ENCODE measurements around the gene MBOAT7. TPM values are rescaled to one million over a fixed set of nuclear protein-coding genes. Genes with fewer than 3 reads are reported as not detected.

The MBOAT7 gene
- total RNA-seq, 2 experiments from 2014 or later: 107 to 112 TPM

DNA sequence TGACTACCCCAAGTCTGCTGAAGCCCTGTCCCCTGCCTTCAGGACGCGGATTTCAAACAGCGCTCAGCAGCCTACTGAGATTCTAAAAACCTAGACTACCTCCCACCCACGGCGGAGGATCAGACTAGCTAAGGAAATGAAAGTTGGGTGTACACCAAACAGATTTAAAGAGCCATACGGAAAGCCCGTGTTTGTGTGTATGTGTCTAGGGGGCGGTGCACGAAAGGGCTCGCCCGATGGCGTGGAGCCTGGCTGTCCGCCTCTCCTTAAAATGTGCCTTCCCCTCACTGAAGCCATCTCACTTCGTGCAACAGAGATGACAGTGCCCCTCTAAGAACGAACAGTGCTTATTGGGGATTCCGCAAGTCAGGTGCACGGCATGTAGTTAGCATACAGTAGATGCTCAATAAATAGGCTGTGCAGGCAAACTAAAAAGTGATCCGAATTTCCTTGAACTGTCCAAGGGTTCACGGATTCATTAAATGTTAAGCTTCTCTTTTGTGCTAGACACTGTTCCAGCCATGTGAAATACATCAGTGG lies 30.5 kb downstream of the MBOAT7 start:
- peaks cover 52% of the 10 kb centered on the region for H3K4me1 Mint-ChIP-seq (ENCODE audit: low read depth)
- peak overlapping the region; percentile 98 for H3K27ac Mint-ChIP-seq
- DNase-seq: peak; percentile 64
- ChIA-PET CTCF (interaction anchor here (0.9 to 2.5 kb wide), 7 partner anchors 9 to 107 kb away, joined by 3 to 11 read pairs (median 3); partner anchors contain the start of gene MBOAT7), POLR2A (interaction anchor here (0.6 to 2.6 kb wide), 7 partner anchors 14 to 49 kb away, joined by 3 to 16 read pairs (median 11); partner anchors contain the start of genes CNOT3, MBOAT7, PRPF31 and RPS9)
- H3K9me3 Mint-ChIP-seq: no peaks in the 10 kb centered on the region
- intact Hi-C loops (cut with micrococcal nuclease): loop anchor here (1.0 to 5.0 kb wide), 6 partner anchors 22 to 288 kb away; partner anchors contain the start of genes CNOT3, LENG8, NDUFA3 and PRPF31
- peaks cover 3% of the 10 kb centered on the region for H3K27me3 Mint-ChIP-seq
- peak overlapping the region; percentile 95 for H3K4me3 Mint-ChIP-seq
- peaks cover 37% of the 10 kb centered on the region for H3K36me3 Mint-ChIP-seq

DNA sequence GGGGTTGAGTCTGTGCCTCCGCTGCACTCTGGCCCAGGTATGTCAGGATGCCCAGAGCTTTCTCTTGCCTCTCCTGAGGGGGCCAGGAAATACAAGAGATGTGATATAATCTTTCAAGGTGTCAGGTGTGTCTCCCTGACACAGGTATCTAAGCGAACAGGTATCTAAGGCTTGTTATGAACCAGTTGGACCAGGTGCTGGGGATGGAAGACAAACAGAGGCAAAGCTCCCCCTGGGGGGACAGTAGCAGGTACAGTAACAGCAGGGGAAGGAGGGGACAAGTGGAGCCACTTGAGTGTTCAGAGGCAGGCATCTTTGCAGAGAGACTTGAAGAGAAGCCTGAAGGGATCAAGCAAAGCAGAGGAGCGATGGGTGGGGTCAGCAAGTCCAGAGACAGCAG lies 32.4 kb downstream of the MBOAT7 start:
- intact Hi-C loops (cut with micrococcal nuclease): loop anchor here (5.0 kb wide), 1 partner anchor 290 kb away; the partner anchor contains the start of gene LENG8
- no peaks in the 10 kb centered on the region for H3K9me3 Mint-ChIP-seq
- no peak for DNase-seq
- peak overlapping the region; percentile 40 for H3K27ac Mint-ChIP-seq
- H3K4me3 Mint-ChIP-seq: no peak overlapping the region
- CTCF ChIA-PET: interaction anchor here (1.3 kb wide), 1 partner anchor 109 kb away, joined by 4 read pairs; no protein-coding TSS in a partner anchor
- H3K27me3 Mint-ChIP-seq: no peaks in the 10 kb centered on the region
- peaks cover 46% of the 10 kb centered on the region for H3K4me1 Mint-ChIP-seq (ENCODE audit: low read depth)
- peaks cover 46% of the 10 kb centered on the region for H3K36me3 Mint-ChIP-seq
- POLR2A ChIA-PET: no interaction called here

DNA sequence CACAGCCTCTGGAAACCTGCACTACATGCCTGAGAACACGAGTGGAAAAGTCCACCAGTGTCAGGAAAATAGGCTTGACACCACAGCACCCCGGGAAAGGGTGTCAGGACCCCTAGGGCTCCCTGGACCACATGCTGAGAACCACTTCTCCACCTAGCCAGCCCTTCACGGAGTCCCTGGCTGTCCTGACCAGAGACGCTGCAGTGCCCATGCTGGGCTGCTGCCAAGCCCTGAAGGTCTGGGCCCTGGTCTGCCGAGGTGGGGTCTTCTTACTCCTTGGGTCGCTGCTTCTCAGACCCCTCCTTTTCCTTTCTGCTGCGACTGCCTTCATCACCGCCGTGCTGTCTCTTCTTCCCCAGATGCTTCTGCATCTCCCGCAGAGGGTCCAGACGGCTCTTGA lies 32.9 kb downstream of the MBOAT7 start:
- Mint-ChIP-seq H3K4me1 (ENCODE audit: low read depth) (peaks cover 42% of the 10 kb centered on the region), H3K27ac (peak overlapping the region; percentile 40), H3K27me3 (no peaks in the 10 kb centered on the region), H3K4me3 (no peak overlapping the region), H3K9me3 (no peaks in the 10 kb centered on the region), H3K36me3 (peaks cover 46% of the 10 kb centered on the region)
- ChIA-PET CTCF (interaction anchor here (0.7 to 1.3 kb wide), 2 partner anchors 49 to 109 kb away, joined by 3 to 4 read pairs; no protein-coding TSS in a partner anchor), POLR2A (no interaction called here)
- intact Hi-C loops (cut with micrococcal nuclease): loop anchor here (5.0 kb wide), 1 partner anchor 291 kb away; the partner anchor contains the start of gene LENG8
- no peak for DNase-seq

DNA sequence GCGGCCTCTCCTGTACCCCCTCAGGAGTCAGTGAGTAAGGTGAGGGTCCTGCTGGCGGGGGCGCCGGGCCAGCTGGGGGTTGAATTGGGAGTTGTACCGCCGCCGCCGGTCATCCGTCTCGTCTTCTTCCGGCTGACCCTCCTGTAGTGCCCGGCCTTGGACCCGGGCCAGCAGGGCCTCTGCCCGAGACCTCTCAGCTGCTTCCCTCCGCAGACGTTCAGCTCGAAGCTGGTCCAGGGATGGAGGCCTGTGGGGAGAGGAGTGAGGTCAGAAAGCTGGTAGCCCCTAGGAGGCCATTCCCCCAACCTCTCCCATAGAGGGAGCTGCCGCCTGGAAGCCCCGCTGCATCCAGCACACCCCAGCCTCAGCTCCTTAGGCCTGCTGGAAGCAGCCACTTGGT lies 33.7 kb downstream of the MBOAT7 start:
- H3K27me3 Mint-ChIP-seq: no peaks in the 10 kb centered on the region
- H3K4me1 Mint-ChIP-seq (ENCODE audit: low read depth): peaks cover 39% of the 10 kb centered on the region
- no peak overlapping the region for H3K27ac Mint-ChIP-seq
- intact Hi-C loops (cut with micrococcal nuclease): loop anchor here (5.0 kb wide), 1 partner anchor 292 kb away; the partner anchor contains the start of gene LENG8
- DNase-seq: no peak
- peaks cover 52% of the 10 kb centered on the region for H3K36me3 Mint-ChIP-seq
- POLR2A ChIA-PET: interaction anchor here (0.8 kb wide), 1 partner anchor 19 kb away, joined by 4 read pairs; the partner anchor contains the start of gene CNOT3
- H3K4me3 Mint-ChIP-seq: no peak overlapping the region
- CTCF ChIA-PET: interaction anchor here (0.7 to 1.3 kb wide), 2 partner anchors 50 to 110 kb away, joined by 3 to 4 read pairs; no protein-coding TSS in a partner anchor
- no peaks in the 10 kb centered on the region for H3K9me3 Mint-ChIP-seq

DNA sequence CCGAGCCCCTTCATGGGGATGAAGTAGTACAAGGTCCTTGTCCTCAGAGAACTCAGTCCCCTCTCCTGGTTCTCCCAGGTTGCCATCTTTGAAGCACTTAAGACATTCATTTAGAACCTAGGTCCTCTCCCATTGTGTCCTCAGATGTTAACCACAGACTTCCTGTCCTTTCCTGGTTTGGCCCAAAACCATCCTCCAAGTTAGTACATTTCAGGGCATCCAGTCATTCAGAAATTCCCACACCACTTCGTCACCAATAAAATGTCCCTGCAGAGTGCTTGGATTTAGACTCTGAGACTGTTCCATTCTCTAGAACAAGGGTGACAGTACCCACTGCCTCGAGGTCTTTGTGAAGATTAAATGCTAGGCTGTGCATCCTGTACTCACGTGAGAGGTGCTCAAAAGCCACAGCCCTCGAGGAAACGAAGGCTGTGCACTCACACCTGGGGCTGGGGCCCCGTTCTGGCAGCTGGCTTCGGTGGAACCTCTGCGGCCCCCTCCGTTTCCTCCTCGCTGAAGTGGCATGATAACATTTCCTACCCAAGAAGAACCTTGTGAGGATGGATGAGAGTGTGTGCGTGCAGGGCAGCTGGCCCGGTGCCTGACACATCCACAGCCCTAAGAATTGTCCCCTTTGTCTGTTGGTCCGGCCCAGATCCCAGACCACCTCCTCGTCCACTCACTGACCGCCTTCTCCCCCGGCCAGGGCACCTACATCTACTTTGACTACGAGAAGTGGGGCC lies 34.6 kb downstream of the MBOAT7 start:
- peak overlapping the region; percentile 88 for H3K27ac Mint-ChIP-seq
- peaks cover 51% of the 10 kb centered on the region for H3K36me3 Mint-ChIP-seq
- no peaks in the 10 kb centered on the region for H3K9me3 Mint-ChIP-seq
- intact Hi-C loops (cut with micrococcal nuclease): loop anchor here (5.0 kb wide), 1 partner anchor 293 kb away; the partner anchor contains the start of gene LENG8
- CTCF ChIA-PET: no interaction called here
- POLR2A ChIA-PET: interaction anchor here (0.8 kb wide), 1 partner anchor 18 kb away, joined by 4 read pairs; the partner anchor contains the start of gene CNOT3
- DNase-seq: peak; percentile 65
- no peak overlapping the region for H3K4me3 Mint-ChIP-seq
- peaks cover 32% of the 10 kb centered on the region for H3K4me1 Mint-ChIP-seq (ENCODE audit: low read depth)
- no peaks in the 10 kb centered on the region for H3K27me3 Mint-ChIP-seq

DNA sequence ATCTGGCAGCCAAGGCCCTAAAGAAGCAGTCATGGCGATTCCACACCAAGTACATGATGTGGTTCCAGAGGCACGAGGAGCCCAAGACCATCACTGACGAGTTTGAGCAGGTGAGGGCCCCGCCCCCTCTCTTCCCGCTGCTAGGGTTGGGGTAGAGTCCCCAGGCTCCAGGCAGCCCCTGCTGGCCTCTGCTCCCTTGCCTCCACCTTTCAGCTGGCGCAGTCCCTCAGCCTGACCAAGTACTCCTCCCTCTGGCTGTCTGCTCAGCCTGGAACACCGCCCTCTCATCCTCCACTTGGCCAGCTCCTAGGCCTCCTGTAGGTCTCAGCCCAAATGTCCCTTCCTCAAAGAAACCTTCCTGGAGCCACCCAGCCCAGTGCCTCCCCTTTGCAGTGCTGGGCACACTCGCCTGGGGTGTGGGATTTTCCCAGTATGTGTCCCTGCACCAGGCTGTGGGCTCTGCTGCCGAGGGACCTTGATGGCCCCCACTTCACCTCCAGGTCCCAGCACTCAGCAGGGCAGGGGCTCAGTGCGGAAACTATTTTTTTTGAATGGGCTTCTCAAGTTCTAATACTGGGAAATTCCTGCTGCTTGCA lies 35.6 kb downstream of the MBOAT7 start:
- H3K36me3 Mint-ChIP-seq: peaks cover 52% of the 10 kb centered on the region
- H3K4me3 Mint-ChIP-seq: no peak overlapping the region
- intact Hi-C loops (cut with micrococcal nuclease): no loop called here
- H3K4me1 Mint-ChIP-seq (ENCODE audit: low read depth): peaks cover 30% of the 10 kb centered on the region
- H3K27ac Mint-ChIP-seq: peak overlapping the region; percentile 88
- no peaks in the 10 kb centered on the region for H3K27me3 Mint-ChIP-seq
- POLR2A ChIA-PET: no interaction called here
- CTCF ChIA-PET: no interaction called here
- DNase-seq: no peak
- H3K9me3 Mint-ChIP-seq: no peaks in the 10 kb centered on the region

DNA sequence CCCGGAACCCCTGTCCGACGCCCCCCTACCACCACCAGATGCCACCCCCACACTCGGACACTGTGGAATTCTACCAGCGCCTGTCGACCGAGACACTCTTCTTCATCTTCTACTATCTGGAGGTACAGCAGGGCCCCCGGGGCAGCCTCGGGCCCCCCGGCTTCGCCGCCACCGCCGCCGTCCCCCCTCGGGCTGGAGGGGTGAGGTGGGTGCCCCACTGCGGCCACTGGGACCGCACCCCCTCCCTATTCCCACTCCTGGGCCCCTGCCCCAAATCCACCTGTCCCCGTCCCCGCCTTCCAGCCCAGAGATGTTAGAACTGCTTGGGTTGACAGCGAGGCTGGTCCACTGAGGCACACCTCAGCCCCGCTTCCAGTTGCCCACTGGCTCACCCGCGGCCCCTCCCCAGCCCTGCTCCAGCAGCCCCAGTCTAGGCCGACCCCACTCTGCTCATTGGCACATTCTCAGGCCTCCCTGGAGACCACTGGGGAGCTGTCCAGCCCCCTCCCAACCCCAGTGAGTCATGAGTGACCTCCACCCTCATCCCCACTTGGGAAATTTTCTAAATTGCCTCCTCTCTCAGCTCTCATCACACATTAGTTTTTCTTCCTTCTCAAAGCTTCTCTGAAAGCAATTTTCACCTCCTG lies 36.4 kb downstream of the MBOAT7 start:
- ChIA-PET CTCF (no interaction called here), POLR2A (no interaction called here)
- Mint-ChIP-seq H3K9me3 (no peaks in the 10 kb centered on the region), H3K27me3 (no peaks in the 10 kb centered on the region), H3K4me1 (ENCODE audit: low read depth) (peaks cover 23% of the 10 kb centered on the region), H3K4me3 (no peak overlapping the region), H3K36me3 (peaks cover 50% of the 10 kb centered on the region), H3K27ac (no peak overlapping the region)
- intact Hi-C loops (cut with micrococcal nuclease): no loop called here
- DNase-seq: no peak

DNA sequence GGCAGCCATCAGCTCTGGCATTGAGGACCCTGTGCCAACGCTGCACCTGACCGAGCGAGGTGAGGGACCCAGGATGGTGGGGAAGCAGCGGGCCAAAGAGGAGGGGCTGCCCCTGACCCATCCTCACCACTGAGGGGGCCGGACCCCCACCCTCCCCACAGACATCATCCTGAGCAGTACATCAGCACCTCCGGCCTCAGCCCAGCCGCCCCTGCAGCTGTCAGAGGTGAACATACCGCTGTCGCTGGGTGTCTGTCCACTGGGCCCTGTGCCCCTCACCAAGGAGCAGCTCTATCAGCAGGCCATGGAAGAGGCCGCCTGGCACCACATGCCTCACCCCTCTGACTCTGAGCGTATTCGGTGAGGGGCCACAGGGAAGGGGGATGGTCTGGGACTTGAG lies 37.1 kb downstream of the MBOAT7 start:
- CTCF ChIA-PET: no interaction called here
- peaks cover 52% of the 10 kb centered on the region for H3K36me3 Mint-ChIP-seq
- DNase-seq: no peak
- H3K27ac Mint-ChIP-seq: no peak overlapping the region
- peaks cover 22% of the 10 kb centered on the region for H3K4me1 Mint-ChIP-seq (ENCODE audit: low read depth)
- H3K4me3 Mint-ChIP-seq: no peak overlapping the region
- H3K27me3 Mint-ChIP-seq: no peaks in the 10 kb centered on the region
- intact Hi-C loops (cut with micrococcal nuclease): no loop called here
- POLR2A ChIA-PET: no interaction called here
- H3K9me3 Mint-ChIP-seq: no peaks in the 10 kb centered on the region

DNA sequence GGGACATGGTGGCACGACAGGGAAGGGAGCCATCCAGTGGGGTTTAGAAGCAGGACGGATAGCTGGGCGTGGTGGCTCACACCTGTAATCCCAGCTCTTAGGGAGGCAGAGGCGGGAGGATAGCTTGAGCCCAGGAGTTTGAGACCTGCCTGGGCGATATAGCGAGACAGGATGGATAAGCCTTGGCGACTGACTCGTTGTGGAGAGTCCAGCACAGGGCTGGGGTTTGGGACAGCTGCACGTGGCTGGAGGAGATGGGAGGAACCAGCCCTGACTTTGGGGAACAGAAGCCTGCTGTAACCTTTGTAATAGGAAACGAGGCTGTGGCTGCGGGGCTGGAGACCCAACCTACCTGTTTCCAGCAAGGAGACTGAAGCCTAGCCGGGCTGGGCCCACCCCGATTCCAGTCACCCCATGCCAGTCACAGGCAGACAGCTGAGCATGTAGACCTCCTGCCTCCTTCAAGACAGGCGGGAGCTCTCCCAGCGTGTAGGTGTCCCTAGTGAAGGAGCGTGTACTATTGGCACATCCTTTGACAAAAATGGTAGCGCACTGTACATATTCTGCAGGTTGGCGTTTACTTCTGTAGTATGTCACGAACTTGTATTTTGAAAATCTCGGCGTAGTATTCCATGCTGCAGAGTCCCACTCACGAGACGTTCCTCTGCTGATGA lies 37.9 kb downstream of the MBOAT7 start:
- Mint-ChIP-seq H3K36me3 (peaks cover 53% of the 10 kb centered on the region), H3K27ac (no peak overlapping the region), H3K4me1 (ENCODE audit: low read depth) (peaks cover 18% of the 10 kb centered on the region), H3K9me3 (no peaks in the 10 kb centered on the region), H3K4me3 (no peak overlapping the region), H3K27me3 (no peaks in the 10 kb centered on the region)
- intact Hi-C loops (cut with micrococcal nuclease): no loop called here
- ChIA-PET POLR2A (no interaction called here), CTCF (no interaction called here)
- DNase-seq: no peak

DNA sequence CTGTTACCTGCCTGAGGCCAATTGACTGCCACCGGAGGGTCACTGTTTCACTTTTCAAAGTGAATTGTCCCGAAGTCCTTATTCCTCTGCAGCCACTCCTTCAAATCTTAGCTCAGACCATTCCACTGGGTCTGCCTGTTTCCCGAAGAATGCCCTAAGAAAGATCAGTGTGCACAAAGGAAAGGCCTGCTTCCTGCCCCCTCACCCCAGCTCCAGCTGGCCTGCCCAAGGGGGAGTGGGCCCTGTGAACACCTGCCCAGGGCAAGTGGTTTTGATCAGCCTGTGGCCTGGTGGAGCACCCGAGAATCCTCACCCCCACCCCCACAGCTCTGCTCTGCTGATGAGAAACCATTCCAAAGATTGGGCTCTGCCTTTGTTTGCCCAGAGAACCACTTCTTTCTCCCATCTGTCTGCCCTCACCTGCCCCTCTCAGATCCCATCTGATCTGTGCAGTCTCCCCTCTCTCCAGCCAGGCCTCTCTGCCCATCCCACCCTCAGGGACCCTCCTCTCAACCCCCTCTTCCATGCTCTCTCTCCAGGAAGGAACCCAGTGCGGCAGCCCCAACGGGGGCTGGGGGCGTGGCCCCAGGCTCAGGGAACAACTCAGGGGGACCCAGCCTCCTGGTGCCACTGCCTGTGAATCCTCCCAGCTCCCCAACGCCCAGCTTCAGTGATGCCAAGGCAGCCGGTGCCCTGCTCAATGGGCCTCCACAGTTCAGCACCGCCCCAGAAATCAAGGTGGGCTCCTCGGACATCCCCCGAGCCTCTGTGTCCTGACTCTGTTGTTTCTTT lies 40.2 kb downstream of the MBOAT7 start:
- POLR2A ChIA-PET: no interaction called here
- H3K4me1 Mint-ChIP-seq (ENCODE audit: low read depth): peaks cover 9% of the 10 kb centered on the region
- no peak for DNase-seq
- no peak overlapping the region for H3K27ac Mint-ChIP-seq
- CTCF ChIA-PET: no interaction called here
- peaks cover 47% of the 10 kb centered on the region for H3K36me3 Mint-ChIP-seq
- no peak overlapping the region for H3K4me3 Mint-ChIP-seq
- no peaks in the 10 kb centered on the region for H3K27me3 Mint-ChIP-seq
- H3K9me3 Mint-ChIP-seq: no peaks in the 10 kb centered on the region
- intact Hi-C loops (cut with micrococcal nuclease): no loop called here

DNA sequence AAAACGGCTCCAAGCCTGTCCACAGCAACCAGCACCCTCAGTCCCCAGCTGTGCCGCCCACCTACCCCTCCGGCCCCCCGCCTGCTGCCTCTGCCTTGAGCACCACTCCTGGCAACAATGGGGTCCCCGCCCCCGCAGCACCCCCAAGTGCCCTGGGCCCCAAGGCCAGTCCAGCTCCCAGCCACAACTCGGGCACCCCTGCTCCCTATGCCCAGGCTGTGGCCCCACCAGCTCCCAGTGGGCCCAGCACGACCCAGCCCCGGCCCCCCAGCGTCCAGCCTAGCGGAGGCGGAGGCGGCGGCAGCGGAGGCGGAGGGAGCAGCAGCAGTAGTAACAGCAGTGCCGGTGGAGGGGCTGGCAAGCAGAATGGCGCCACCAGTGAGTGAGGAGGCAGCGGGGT lies 41.2 kb downstream of the MBOAT7 start:
- Mint-ChIP-seq H3K4me1 (ENCODE audit: low read depth) (no peaks in the 10 kb centered on the region), H3K27ac (no peak overlapping the region), H3K4me3 (no peak overlapping the region), H3K36me3 (peaks cover 47% of the 10 kb centered on the region), H3K27me3 (no peaks in the 10 kb centered on the region), H3K9me3 (no peaks in the 10 kb centered on the region)
- intact Hi-C loops (cut with micrococcal nuclease): no loop called here
- DNase-seq: no peak
- ChIA-PET CTCF (no interaction called here), POLR2A (no interaction called here)
